ENCODE results near the gene TDRD9.

TDRD9 gene

GRCh38 chr14:104099096-104100041 lies 171.1 kb downstream of the TDRD9 start:
- TF ChIP-seq RAD21 (IDR thresholded peaks at IDR 0.05; ENCODE audit: low read depth) (no peak), ZBTB7A (IDR thresholded peaks at IDR 0.05; ENCODE audit: low read depth) (no peak), MAX (IDR thresholded peaks at IDR 0.05) (no peak), CREB1 (IDR thresholded peaks at IDR 0.05; ENCODE audit: low read depth) (no peak), EGR1 (IDR thresholded peaks at IDR 0.05) (no peak), CEBPB (IDR thresholded peaks at IDR 0.05) (no peak), TCF12 (IDR thresholded peaks at IDR 0.05; ENCODE audit: low read depth) (no peak), FOXM1 (IDR thresholded peaks at IDR 0.05; ENCODE audit: borderline replicate concordance, low read depth) (no peak), TAF1 (IDR thresholded peaks at IDR 0.05; ENCODE audit: low read depth) (no peak), YY1 (IDR thresholded peaks at IDR 0.05; ENCODE audit: low read depth) (no peak), TEAD4 (IDR thresholded peaks at IDR 0.05) (no peak), REST (IDR thresholded peaks at IDR 0.05; ENCODE audit: low read depth) (no peak), USF1 (IDR thresholded peaks at IDR 0.05) (no peak), EP300 (IDR thresholded peaks at IDR 0.05; ENCODE audit: borderline replicate concordance) (no peak), NFIC (IDR thresholded peaks at IDR 0.05) (no peak)

- no peak for TF ChIP-seq REST (IDR thresholded peaks at IDR 0.05; ENCODE audit: low read depth)
- no peak for TF ChIP-seq FOXM1 (IDR thresholded peaks at IDR 0.05; ENCODE audit: borderline replicate concordance, low read depth)
- TF ChIP-seq YY1 (IDR thresholded peaks at IDR 0.05; ENCODE audit: low read depth) = no peak
- TF ChIP-seq TAF1 (IDR thresholded peaks at IDR 0.05; ENCODE audit: low read depth) = no peak
- no peak for TF ChIP-seq RAD21 (IDR thresholded peaks at IDR 0.05; ENCODE audit: low read depth)
- no peak for TF ChIP-seq TEAD4 (IDR thresholded peaks at IDR 0.05)
- TF ChIP-seq USF1 (IDR thresholded peaks at IDR 0.05) = no peak
- no peak for TF ChIP-seq CEBPB (IDR thresholded peaks at IDR 0.05)
- TF ChIP-seq EP300 (IDR thresholded peaks at IDR 0.05; ENCODE audit: borderline replicate concordance) = no peak
Observed at GRCh38 chr14:104100171-104101085, 172.2 kb downstream of the TDRD9 start.

- TF ChIP-seq EGR1 (IDR thresholded peaks at IDR 0.05) (no peak), EP300 (IDR thresholded peaks at IDR 0.05; ENCODE audit: borderline replicate concordance) (no peak), RAD21 (IDR thresholded peaks at IDR 0.05; ENCODE audit: low read depth) (no peak), FOXM1 (IDR thresholded peaks at IDR 0.05; ENCODE audit: borderline replicate concordance, low read depth) (no peak), REST (IDR thresholded peaks at IDR 0.05; ENCODE audit: low read depth) (no peak), TEAD4 (IDR thresholded peaks at IDR 0.05) (no peak), CEBPB (IDR thresholded peaks at IDR 0.05) (no peak), CREB1 (IDR thresholded peaks at IDR 0.05; ENCODE audit: low read depth) (no peak), YY1 (IDR thresholded peaks at IDR 0.05; ENCODE audit: low read depth) (no peak), TAF1 (IDR thresholded peaks at IDR 0.05; ENCODE audit: low read depth) (no peak), MAX (IDR thresholded peaks at IDR 0.05) (no peak), ZBTB7A (IDR thresholded peaks at IDR 0.05; ENCODE audit: low read depth) (no peak), USF1 (IDR thresholded peaks at IDR 0.05) (no peak), TCF12 (IDR thresholded peaks at IDR 0.05; ENCODE audit: low read depth) (no peak), NFIC (IDR thresholded peaks at IDR 0.05) (no peak)
Observed at GRCh38 chr14:104101086-104101621, 172.9 kb downstream of the TDRD9 start.
